GM12872 (cell line): Measurements from ENCODE around the gene BRINP1.

Source experiments
- TF ChIP-seq, protein P1 (sequence below): IDR thresholded peaks from 3 replicates; pipeline ENCODE4 v1.5.1; 2011; ENCODE audit warnings: low read depth, mild to moderate bottlenecking, low read length, moderate library complexity; ENCODE audit not compliant: insufficient read depth

Gene BRINP1

DNA sequence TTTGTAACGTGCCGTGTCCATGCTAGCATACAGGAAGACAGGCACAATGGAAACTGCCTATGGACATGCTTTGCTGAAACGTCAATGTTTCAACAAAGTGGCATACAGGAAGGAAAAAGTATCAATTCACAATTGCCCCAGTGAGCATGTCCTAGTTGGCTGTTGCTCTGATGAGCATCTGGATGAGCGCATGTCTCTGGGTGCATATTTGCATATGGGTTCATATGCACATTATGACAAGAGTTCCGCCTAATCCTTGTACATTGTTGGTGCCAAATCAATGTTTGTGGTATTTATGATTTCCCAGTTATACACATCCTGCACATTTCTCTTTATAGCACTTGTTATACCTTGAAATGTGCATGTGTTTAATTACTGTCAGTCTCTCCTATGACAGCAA lies 58.5 kb downstream of the BRINP1 start:
- TF ChIP-seq, protein P1, sequence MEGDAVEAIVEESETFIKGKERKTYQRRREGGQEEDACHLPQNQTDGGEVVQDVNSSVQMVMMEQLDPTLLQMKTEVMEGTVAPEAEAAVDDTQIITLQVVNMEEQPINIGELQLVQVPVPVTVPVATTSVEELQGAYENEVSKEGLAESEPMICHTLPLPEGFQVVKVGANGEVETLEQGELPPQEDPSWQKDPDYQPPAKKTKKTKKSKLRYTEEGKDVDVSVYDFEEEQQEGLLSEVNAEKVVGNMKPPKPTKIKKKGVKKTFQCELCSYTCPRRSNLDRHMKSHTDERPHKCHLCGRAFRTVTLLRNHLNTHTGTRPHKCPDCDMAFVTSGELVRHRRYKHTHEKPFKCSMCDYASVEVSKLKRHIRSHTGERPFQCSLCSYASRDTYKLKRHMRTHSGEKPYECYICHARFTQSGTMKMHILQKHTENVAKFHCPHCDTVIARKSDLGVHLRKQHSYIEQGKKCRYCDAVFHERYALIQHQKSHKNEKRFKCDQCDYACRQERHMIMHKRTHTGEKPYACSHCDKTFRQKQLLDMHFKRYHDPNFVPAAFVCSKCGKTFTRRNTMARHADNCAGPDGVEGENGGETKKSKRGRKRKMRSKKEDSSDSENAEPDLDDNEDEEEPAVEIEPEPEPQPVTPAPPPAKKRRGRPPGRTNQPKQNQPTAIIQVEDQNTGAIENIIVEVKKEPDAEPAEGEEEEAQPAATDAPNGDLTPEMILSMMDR = no peak

DNA sequence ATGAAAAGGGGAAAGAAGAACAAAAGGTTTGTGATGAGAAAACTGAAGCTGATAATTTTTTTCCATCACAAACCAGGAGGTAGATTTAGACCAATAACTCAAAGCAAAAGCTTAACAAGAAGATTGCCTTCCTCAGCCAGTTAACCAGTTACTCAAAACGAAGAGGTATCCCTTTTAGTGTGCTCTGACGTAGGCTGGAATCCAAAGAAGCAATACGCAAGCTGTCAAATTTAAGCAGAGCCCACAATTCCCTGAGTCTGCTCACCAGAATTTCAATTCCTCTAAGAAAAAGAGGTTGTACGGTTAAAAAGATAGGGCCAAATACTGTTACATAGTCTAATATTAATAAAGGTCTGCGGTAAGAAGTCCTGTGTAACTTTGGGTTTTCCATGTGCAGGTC lies 61.8 kb downstream of the BRINP1 start:
- TF ChIP-seq, protein P1 = no peak

DNA sequence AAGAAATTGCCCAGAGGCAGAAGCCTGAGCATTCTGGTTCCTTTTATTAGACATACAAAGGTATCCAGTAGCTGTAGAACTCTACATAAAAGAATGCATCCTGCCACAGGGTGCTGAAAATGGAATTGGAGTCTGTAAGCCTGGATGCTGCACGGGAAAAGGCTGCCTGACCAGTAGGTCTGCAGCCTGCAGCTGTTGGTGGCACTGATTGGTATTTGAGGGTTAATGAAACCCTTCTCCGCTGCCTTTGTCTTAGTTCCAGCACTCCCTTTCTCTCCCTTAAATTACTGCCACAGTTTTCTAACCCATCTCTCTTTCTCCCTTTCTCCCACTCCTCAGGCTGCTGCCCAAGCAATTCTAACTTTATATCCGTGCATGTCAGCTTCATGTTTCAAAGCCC lies 64.7 kb downstream of the BRINP1 start:
- TF ChIP-seq, protein P1 = no peak

DNA sequence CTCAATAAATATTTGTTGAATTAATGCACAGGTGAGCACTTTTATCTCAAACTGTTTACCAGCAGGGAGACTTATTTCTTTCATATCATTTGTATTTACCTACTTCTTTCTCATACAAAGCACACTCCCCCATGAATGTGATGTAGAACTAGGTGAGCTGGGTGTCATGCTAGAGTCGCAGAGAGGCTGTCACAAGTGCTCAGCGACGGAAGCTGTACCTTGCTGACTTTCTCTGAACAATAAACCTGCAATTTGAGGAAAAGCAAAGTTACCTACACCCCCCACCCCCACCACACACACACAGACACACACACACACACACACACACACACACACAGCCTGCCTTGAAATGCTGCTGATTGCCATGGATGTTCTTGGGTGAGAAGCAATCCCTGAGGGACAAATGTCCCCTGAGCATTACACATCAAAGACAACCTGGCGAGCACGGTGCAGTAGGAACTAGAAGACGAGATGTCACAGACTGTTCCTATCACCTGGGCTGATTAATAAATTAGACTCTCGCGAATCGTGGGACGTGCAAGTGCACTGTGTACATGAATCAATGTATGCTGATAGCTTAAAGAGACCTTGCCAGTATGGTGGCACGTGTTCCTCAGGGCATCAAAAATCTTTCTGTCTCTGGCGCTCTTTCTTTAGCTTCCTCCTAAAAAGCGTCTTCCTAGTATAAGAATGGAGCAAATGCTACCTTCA lies 66.1 kb downstream of the BRINP1 start:
- TF ChIP-seq, protein P1 = no peak

DNA sequence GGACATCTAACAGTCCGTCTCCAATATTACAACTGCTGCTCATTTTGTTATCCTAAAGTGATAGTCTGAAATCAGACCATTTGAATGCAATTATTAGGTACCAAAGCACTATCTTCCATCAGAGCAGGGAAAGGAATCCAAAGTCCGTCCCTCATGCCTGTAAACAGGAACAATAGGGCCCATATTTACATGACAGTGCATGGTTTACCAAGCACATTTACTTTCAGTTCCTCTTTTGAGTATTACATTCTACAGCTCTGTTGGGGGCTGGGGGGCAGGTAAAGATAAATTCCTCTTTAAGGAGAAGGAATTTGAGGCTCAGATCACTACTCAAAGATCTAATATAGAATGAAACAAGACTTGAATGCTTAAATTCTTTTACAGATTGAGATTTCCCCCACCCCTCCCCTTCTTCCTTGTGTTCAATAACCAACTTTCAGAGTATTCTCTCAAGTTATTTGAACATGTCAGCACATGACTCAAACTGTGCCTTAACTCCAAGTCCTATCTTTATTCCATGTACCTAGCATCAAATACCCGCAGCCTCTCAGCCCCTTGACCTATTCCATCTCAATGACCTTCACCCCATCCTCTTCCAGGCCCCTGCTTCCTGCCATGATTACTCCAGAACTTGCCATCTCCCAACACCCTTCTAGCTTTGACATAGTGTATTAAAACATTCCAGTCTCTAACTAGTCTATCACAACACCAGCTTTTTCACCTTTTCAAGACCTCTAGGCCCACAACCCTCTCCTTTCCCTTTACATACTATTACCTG lies 71.0 kb downstream of the BRINP1 start:
- TF ChIP-seq, protein P1 = no peak

DNA sequence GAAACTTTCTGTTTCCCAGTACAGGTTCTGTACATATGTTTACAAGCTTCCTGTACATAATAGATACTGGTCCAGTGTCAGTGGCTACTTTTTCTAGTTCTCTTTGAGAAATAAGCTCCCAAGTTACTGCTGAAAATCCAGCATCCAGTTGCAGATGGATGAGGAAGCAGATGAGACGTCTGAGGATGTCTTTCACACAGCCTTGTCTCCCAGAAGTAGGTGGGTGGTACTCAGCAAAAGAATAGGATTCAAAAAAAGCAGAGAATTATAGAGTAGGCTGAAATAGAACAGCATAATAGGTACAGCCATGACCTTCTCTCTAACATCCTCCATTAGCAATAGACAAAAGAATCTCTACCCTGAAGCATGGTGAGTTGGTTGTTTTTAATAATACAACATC lies 77.7 kb downstream of the BRINP1 start:
- TF ChIP-seq, protein P1 = no peak

DNA sequence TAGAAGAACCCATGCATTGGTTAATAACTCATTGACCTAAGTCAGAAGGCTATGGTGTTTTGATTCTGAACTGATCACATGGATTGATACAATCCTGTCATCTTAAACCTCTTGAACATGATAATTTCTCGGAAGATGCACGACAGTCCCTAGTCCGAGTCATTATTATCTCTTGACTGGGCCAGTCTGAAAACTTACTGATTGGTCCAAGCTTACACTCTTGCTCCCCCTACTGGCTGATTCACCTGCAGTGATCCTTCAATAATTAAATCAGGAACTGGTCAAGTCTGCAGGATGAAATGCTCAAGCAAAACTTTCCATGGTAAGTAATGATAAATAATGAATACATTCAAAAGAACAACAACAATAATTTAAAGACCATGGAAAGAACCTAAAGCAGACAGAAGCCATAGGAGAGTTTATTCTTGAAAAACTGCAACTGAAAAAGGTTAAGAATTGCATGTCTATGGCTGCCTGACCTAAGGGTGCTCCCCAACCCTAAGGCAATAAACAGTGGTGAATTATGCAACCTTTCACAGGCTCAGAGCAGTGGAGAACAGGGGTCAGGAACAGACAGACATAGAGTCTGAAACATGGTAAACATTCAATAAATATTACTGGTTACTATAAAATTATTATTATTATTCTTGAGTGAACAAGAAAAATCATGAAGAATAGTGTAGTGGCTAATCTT lies 79.3 kb downstream of the BRINP1 start:
- TF ChIP-seq, protein P1 = peak; percentile 73
